Bronchial epithelial cell (primary cell): ENCODE measurements around the gene COX6A1. TPM values are rescaled to one million over a fixed set of nuclear protein-coding genes. Genes with fewer than 3 reads are reported as not detected.
A peak's percentile ranks its signal among the peaks of the same experiment; 100 is the strongest.
"Not testable (repeated sequence)": the region's sequence is repeated elsewhere in the genome, so short reads cannot be mapped to it uniquely, and the experiment has no call there.

Experiments
- DNase-seq: peaks from one replicate; pipeline ENCODE4 v3.0.0-alpha.2; 2010; ENCODE audit warnings: low read depth
- FAIRE-seq: peaks from 2 replicates; lab custom pipeline; 2011; peaks lifted over from hg19 to GRCh38; lab: Jason Lieb, UNC
- H3K27me3 ChIP-seq: 2 replicates; pipeline ENCODE4 v1.5.1; 2011; ENCODE audit warnings: low read length; ENCODE audit not compliant: control insufficient read depth, insufficient read depth
- H3K36me3 ChIP-seq: 2 replicates; pipeline ENCODE4 v1.5.1; 2011; ENCODE audit warnings: low read length; ENCODE audit not compliant: control insufficient read depth, insufficient read depth
- H3K4me3 ChIP-seq: 2 replicates; pipeline ENCODE4 v1.5.1; 2011; ENCODE audit warnings: mild to moderate bottlenecking, low read depth, low read length, control low read depth
- CTCF ChIP-seq: IDR thresholded peaks from 2 replicates; pipeline ENCODE4 v1.5.1; 2011; ENCODE audit warnings: mild to moderate bottlenecking, moderate library complexity, low read length, control low read depth, inconsistent platforms; ENCODE audit not compliant: insufficient read depth, severe bottlenecking
- total RNA-seq: library from RNA; depleted of rRNA; stranded (reverse); fragments of >200 nt; gene quantifications from 2 replicates; pipeline ENCODE4 v1.2.1, GENCODE V29; 2014

Gene COX6A1
- total RNA-seq, 1 donor from 2014 or later = 659 TPM

- DNase-seq = no peak
- no peak for TF ChIP-seq CTCF
- no peaks in the 10 kb centered on the region for H3K36me3 ChIP-seq
Observed at GRCh38 chr12:120432772-120433525, 5.0 kb upstream of the COX6A1 start.

GRCh38 chr12:120438495-120439198, 734 bp downstream of the COX6A1 start:
- no peak for TF ChIP-seq CTCF
- H3K4me3 ChIP-seq = peak overlapping the region; percentile 80
- no peaks in the 10 kb centered on the region for H3K27me3 ChIP-seq
- DNase-seq (no peak), FAIRE-seq (no peak)
- H3K36me3 ChIP-seq = peaks cover 4% of the 10 kb centered on the region

More at GRCh38 chr12:120432772-120433525, 5.0 kb upstream of the COX6A1 start:
- Histone ChIP-seq H3K4me3 (no peak overlapping the region), H3K27me3 (no peaks in the 10 kb centered on the region)
- FAIRE-seq = no peak

GRCh38 chr12:120439646-120440247, 1.8 kb downstream of the COX6A1 start:
- no peak overlapping the region for H3K4me3 ChIP-seq
- FAIRE-seq = no peak
- peak; percentile 75 for TF ChIP-seq CTCF
- DNase-seq = peak; percentile 55
- peaks cover 10% of the 10 kb centered on the region for H3K36me3 ChIP-seq
- H3K27me3 ChIP-seq = no peaks in the 10 kb centered on the region

- FAIRE-seq (no peak), DNase-seq (no peak)
- H3K27me3 ChIP-seq = no peaks in the 10 kb centered on the region
- H3K36me3 ChIP-seq = peaks cover 8% of the 10 kb centered on the region
- no peak for TF ChIP-seq CTCF
- no peak overlapping the region for H3K4me3 ChIP-seq
Observed at GRCh38 chr12:120444676-120445075, 6.8 kb downstream of the COX6A1 start.

GRCh38 chr12:120445911-120446843, 8.3 kb downstream of the COX6A1 start, which contains the start of the genes GATC and TRIAP1:
TSS of gene GATC (plus strand) at chr12:120446444. CDS start at chr12:120446481, 37 bp downstream.
TSS of gene TRIAP1 (minus strand) at chr12:120446384. CDS start at chr12:120446372, 12 bp downstream.
- Histone ChIP-seq H3K36me3 (peaks cover 9% of the 10 kb centered on the region), H3K4me3 (peak within 1 kb of the TSS; percentile 97), H3K27me3 (no peaks in the 10 kb centered on the region)
- FAIRE-seq (no peak), DNase-seq (peak; percentile 70)
- no peak for TF ChIP-seq CTCF

- not testable (repeated sequence) for H3K36me3 ChIP-seq, FAIRE-seq, H3K27me3 ChIP-seq, DNase-seq
- H3K4me3 ChIP-seq = peak overlapping the region; percentile 97
Observed at GRCh38 chr12:120446844-120447178, 8.9 kb downstream of the COX6A1 start.
